HPDE6-E6E7 (cell line): ENCODE measurements around the gene KCNAB1.
A peak's percentile ranks its signal among the peaks of the same experiment; 100 is the strongest.
"Not testable (repeated sequence)": the region's sequence is repeated elsewhere in the genome, so short reads cannot be mapped to it uniquely, and the experiment has no call there.

Experiments used
- DNase-seq: peaks from one replicate; pipeline ENCODE4 v3.0.0; 2011; ENCODE audit warnings: missing footprints; ENCODE audit errors: extremely low spot score

KCNAB1 gene

DNA sequence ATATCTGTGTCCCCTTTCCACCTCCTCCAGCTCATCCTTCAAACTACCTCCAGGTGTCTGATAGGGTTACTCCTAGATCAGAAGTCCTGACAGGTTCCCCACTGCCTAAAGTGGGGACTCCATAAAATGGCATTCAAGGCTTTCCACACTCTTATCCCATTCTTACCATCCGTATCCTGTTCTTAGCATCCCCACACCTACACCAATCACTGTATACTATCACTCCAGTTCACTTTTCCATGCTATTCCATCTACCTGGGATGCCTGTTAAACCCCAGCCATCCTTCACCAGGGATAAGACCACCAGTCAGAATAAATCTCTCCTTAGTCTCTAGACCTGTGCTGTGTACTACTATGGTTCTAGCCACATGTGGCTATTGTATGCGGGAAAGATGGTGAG, 415.4 kb downstream of the KCNAB1 start:
- no peak for DNase-seq

GRCh38 chr3:156536524-156537316, 416.3 kb downstream of the KCNAB1 start:
- DNase-seq, result no peak

- no peak for DNase-seq
These were observed 418.7 kb downstream of the KCNAB1 start for GRCh38 chr3:156539051-156539450.

DNA sequence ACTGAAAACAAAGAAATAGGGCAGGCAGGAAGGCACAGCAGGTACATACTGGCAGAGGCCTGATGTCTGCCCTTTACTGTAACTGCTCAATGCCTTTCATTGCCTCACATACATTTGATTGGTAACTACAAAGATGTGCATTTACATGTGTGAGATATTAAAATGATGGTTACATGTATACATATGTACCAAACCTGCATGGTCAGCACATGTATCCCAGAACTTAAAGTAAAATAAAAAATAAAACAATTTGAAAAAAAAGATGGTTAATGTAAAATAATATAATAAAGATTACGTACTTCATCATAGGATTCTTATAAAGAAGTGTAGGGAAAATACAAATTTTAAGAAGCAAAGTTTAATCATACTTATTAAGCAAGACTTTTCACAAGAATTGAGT, 419.4 kb downstream of the KCNAB1 start:
- no peak for DNase-seq

- no peak for DNase-seq
These were observed 422.0 kb downstream of the KCNAB1 start for GRCh38 chr3:156542101-156543042.

- DNase-seq, result no peak
These were observed 422.7 kb downstream of the KCNAB1 start for GRCh38 chr3:156543043-156543555.

GRCh38 chr3:156547637-156548036, 427.3 kb downstream of the KCNAB1 start:
- no peak for DNase-seq

DNA sequence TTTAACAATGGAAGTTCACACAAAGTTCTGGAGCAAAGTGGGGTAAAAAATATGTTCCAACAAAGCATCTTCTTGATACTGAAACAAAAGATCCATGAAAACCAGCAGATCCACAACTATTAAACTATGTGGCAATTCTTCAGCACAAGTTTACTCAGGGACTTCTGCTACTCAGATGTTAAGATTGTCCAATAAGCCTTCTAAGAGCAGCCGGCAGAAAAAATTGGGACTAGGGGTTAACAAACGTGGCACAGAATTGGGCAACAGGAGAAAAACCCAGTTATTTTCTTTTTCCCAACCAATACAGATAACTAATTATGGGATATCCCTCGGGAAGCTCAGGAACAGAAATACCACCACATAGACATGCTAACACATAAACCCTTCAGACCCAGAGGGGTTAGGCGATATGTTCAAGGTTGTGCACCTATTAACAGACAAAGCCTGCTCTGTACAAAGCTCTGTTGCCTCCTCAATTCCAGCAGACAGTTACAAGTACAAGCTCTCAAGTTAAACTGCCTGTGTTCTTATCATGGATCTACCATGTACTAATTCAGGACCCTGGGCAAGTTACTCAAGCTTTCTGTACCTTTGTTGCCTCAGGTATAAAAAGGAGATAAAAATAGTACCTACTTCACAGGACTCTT, 427.8 kb downstream of the KCNAB1 start:
- no peak for DNase-seq

- DNase-seq, result no peak
These were observed 428.5 kb downstream of the KCNAB1 start for GRCh38 chr3:156548902-156549301.

DNA sequence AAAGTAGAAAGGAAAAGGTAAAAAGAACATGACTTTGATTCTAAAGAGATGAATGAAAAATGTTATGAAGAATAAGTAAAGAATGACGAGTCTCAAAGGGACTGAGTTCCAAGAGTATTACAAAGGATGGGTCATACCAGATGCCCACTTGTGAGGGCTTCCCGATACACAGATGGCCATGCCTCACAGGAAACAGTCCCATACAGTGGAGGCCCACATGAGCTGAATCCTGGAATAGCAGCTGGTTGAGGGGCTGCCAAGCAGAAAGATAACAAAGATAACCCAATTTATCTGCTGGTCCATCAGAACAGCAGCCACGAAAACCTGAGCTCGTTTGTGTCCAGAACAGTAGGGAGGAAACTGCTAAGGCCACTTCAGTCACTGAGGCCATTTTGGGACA, 430.9 kb downstream of the KCNAB1 start:
- DNase-seq, result no peak

- no peak for DNase-seq
These were observed 431.4 kb downstream of the KCNAB1 start for GRCh38 chr3:156551746-156552145.

DNA sequence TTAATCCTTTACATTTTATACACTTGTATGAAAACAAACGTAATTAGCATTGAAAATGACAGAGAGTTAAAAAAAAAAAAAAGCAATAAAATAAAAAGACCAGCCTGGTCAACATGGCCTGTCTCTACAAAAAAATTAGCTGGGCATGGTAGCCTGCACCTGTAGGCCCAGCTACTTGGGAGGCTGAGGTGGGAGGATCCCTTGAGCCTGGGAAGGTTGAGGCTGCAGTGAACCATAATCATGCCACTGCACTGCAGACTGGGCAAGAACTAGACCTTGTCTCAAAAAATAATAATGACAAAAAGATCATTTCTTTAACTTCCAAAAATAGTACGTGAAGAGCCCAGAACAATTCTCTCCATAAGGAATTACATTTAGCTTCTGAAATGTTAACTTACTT, 432.6 kb downstream of the KCNAB1 start:
- DNase-seq, result no peak

DNA sequence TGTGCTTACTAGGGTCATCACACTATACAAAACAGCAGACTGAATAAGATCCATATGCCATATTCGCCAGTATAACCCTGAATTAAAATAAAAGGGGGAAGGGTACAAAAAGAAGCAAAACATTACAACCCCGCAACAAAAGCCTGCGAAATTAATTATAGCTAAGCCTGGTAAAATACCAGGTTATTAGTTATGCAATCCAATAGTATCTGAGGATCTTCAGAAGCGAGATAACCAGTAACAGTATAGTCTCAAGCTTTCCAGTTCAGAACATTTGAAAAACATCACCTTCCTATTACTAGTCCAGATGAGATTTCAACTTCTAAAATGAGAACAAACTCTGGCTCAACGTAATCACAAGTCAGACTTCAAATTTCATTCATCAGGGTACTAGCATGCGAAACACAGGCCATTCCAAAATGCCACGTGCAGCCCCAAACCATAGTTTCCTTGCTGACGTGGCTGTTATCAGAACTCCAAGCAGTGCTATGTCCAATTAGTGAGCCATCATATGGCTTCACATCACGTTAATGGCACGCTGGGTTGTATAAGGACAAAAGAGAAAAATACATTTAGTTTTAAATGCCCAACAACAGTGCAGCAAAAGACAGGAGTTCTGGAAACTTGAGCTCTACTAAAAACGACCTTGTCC, 433.5 kb downstream of the KCNAB1 start:
- no peak for DNase-seq

DNA sequence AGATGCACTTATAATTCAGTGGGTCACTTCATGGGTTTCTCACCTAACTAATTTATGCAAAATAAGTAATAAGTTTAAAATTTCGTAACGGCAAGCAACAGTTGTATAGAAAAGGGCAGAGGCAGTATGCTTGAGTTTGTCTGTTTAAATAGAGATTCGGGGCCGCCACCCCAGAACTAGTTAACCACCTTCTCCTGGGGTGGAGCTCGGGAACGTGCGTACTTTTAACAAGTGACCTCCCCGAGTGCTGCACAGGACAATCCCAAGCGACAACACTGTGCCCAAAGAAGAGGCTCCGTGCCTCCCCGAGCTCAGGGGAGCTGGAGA, 434.1 kb downstream of the KCNAB1 start:
- no peak for DNase-seq

DNA sequence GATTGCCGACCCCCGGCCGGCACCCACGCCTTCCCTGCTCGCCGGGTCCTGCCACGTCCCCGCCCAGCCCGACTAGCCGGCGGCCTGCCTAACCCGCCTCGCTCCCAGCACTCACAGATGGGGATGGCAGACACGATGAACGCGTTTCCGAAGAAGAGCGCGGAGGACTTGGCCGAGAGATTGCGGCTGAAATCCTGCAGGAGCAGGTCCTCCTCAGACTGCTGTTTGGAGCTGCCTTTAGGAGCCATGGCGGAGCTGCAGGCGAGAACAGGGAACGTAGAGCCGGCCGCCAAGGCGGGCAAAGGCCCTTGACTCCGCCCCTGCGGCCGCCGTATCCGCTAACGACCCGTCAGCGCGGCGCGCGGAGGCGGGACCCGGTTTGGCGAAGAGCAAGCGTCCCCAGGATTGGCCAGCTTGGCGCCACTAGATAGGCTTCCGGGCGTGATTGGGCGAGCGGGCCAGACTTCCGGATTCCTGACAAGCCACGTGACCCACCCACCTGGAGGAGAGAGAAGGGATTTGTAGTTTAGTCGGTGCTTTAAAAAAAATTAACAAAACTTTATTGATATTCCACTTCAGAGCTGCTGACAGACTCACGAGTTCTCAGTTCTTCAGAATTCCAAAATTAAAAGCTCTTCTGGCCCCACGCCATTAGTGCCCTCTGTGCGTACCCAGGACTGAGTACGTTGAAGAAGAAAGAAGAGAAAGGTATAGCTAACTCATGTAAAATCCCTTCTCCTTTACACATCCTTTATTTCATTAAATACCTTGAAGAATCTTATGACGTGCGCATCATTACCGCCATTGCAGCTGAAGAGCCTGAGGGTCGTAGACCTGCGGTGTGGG, 434.7 kb downstream of the KCNAB1 start, which contains the start of gene SSR3:
Gene SSR3 (minus strand): TSS at position 276 of the 846 bp plus-strand sequence. CDS start 28 bp downstream, at position 248.
- peak; percentile 94 for DNase-seq

- DNase-seq, result no peak
These were observed 438.0 kb downstream of the KCNAB1 start for GRCh38 chr3:156558389-156558788.

DNA sequence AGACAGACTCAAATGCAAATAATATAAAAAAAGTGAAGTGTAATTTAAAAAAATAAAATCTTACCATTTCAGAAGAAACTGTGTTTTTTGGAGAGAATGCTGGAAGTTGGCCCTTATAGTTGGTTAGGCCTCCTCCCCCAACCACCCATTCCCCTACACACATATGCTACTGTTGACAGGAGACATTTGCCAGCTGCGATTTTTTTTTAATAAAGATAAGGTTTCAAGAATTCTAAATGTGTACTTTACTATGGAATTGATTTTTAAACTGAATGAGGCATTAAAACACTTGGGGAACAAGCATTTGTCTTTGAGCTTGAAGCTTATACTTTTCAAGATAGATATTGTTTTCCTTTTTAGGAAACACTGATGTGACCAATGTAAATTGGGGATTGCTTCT, 438.9 kb downstream of the KCNAB1 start:
- no peak for DNase-seq

GRCh38 chr3:156561533-156561932, 441.2 kb downstream of the KCNAB1 start:
- DNase-seq, result no peak

DNA sequence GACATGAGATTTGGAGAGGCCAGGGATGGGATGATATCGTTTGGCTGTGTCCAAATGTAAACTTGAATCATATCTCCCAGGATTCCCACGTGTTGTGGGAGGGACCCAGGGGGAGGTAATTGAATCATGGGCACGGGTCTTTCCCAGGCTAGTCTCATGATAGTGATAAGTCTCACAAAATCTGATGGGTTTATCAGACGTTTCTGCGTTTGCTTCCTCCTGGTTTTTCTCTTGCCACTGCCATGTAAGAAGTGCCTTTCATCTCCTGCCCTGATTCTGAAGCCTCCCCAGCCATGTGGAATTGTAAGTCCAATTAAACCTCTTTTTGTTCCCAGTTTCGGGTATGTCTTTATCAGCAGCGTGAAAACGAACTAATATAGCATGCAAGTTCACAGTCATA, 442.1 kb downstream of the KCNAB1 start:
- not testable (repeated sequence) for DNase-seq

DNA sequence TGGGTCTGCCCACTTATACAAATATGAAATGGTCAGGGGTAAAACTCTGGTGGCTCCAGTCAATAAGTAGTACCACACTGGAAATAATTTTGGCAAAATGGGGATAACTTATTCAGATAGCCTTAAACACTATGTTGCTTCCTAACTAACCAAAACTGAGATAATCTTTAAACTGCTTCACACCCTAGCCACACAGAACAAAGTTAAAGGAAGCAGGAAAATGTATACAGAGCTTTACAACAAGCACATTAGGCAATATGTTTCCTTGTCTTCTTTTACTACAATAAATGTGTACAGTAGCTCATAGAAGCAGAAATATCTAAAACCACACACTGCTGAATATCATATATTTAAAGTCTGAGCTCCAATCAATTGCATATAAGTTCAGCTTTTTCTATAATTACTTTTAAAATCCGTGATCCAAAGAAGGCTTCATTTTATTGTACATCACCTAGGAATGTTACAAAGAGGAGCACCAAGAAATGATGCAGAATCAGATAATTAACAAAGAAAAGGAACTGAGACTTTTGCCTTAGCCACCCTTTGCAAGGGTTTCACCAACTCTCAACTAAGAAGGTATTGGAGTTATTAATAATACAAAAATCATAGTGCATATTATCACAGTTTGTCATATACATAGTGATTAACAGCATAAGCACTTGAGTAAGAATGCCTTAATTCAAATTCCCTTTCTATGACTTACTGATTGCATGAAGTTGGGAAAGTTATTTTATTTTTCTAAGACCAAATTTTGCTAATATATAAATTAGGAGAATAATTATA, 443.7 kb downstream of the KCNAB1 start:
- DNase-seq, result no peak
